A549 (cell line): ENCODE measurements around the gene AKTIP.

Experiments
- EP300 ChIP-seq, 2 experiments: fragments of >200 bp; sonication (Bioruptor Twin); formaldehyde crosslinking; IDR thresholded peaks; 2 replicates in 1 of 2; 3 replicates in 1 of 2; pipeline ENCODE4 v1.6.1; 2016 to 2017
- TF ChIP-seq, protein P1 (sequence below): fragments of 450-650 bp; IDR thresholded peaks from 2 replicates; pipeline ENCODE4 v1.6.1; 2014; ENCODE audit warnings: antibody characterized with exemption
- TF ChIP-seq, protein P2 (sequence below): fragments of >200 bp; sonication (Bioruptor Twin); formaldehyde crosslinking; IDR thresholded peaks from 3 replicates; pipeline ENCODE4 v1.5.1; 2016

DNA sequence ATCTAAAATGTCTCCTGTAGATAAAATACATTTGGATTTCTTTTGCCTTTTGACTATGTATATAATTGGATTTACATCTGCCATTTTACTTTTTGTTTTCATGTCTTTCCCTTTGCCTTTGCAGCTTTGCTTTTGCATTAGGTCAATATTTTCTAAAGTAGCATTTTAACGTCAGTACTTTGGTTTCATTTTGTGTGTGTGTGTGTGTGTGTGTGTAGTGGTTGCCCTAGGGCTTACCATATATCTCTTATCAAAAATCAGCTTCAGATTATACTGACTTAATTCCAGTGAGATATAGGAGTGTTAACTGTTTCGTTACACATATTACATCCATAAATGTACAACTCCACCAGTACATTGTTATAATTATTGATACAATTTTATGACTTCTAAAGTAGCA is 26.1 kb downstream of the AKTIP start:
- TF ChIP-seq, protein P1, sequence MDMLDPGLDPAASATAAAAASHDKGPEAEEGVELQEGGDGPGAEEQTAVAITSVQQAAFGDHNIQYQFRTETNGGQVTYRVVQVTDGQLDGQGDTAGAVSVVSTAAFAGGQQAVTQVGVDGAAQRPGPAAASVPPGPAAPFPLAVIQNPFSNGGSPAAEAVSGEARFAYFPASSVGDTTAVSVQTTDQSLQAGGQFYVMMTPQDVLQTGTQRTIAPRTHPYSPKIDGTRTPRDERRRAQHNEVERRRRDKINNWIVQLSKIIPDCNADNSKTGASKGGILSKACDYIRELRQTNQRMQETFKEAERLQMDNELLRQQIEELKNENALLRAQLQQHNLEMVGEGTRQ = no peak
- TF ChIP-seq, protein P2, sequence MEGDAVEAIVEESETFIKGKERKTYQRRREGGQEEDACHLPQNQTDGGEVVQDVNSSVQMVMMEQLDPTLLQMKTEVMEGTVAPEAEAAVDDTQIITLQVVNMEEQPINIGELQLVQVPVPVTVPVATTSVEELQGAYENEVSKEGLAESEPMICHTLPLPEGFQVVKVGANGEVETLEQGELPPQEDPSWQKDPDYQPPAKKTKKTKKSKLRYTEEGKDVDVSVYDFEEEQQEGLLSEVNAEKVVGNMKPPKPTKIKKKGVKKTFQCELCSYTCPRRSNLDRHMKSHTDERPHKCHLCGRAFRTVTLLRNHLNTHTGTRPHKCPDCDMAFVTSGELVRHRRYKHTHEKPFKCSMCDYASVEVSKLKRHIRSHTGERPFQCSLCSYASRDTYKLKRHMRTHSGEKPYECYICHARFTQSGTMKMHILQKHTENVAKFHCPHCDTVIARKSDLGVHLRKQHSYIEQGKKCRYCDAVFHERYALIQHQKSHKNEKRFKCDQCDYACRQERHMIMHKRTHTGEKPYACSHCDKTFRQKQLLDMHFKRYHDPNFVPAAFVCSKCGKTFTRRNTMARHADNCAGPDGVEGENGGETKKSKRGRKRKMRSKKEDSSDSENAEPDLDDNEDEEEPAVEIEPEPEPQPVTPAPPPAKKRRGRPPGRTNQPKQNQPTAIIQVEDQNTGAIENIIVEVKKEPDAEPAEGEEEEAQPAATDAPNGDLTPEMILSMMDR = no peak
- TF ChIP-seq EP300 (IDR thresholded peaks at IDR 0.05) = no peak
